ENCODE measurements around the gene NDUFAF7.

DNA sequence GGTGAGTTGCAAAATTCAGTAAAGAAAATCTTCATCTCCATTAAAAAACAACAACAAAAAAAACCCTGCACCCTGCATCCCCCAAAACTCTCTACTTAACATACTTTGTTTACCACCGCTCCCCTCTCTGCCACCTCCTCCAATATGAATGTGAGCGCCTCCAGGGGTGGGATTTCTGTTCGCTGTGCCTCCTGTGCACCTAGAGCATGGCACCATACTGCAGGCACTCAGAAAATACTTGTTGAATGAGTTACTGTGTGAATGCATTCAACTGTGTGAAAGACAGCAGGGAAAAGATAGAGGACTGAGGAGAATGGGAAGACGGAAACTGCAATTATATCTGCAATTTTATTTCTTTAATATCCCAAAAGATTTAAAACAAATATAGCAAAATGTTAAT is 4.6 kb upstream of the NDUFAF7 start:
- no peak for TF ChIP-seq EZH2 (IDR thresholded peaks at IDR 0.05; ENCODE audit: borderline replicate concordance, low read length)
- TF ChIP-seq, protein P1, sequence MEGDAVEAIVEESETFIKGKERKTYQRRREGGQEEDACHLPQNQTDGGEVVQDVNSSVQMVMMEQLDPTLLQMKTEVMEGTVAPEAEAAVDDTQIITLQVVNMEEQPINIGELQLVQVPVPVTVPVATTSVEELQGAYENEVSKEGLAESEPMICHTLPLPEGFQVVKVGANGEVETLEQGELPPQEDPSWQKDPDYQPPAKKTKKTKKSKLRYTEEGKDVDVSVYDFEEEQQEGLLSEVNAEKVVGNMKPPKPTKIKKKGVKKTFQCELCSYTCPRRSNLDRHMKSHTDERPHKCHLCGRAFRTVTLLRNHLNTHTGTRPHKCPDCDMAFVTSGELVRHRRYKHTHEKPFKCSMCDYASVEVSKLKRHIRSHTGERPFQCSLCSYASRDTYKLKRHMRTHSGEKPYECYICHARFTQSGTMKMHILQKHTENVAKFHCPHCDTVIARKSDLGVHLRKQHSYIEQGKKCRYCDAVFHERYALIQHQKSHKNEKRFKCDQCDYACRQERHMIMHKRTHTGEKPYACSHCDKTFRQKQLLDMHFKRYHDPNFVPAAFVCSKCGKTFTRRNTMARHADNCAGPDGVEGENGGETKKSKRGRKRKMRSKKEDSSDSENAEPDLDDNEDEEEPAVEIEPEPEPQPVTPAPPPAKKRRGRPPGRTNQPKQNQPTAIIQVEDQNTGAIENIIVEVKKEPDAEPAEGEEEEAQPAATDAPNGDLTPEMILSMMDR (IDR thresholded peaks at IDR 0.05; ENCODE audit: low read length), result no peak
